Hematopoietic multipotent progenitor cell treated with erythropoietin and hydrocortisone succinate and interleukin-3 and kit ligand, for 6 days (in vitro differentiated cells): ENCODE measurements around the gene CDH23.

ENCODE experiments used
- DNase-seq: peaks from one replicate; pipeline ENCODE4 v3.0.0-alpha.2; 2015

CDH23 gene

GRCh38 chr10:71811351-71811750, 414.6 kb downstream of the CDH23 start:
- no peak for DNase-seq

- DNase-seq, result peak; percentile 86
Measured at GRCh38 chr10:71812016-71812912, 415.5 kb downstream of the CDH23 start.

GRCh38 chr10:71812913-71813590, 416.3 kb downstream of the CDH23 start:
- no peak for DNase-seq

GRCh38 chr10:71814922-71815411, 418.2 kb downstream of the CDH23 start:
- DNase-seq, result no peak

GRCh38 chr10:71815515-71816130, 418.9 kb downstream of the CDH23 start:
- no peak for DNase-seq

GRCh38 chr10:71816421-71816851, 419.7 kb downstream of the CDH23 start:
- DNase-seq, result no peak

GRCh38 chr10:71816936-71817618, 420.4 kb downstream of the CDH23 start:
- DNase-seq, result no peak

- no peak for DNase-seq
Measured at GRCh38 chr10:71817831-71818655, 421.3 kb downstream of the CDH23 start.

- no peak for DNase-seq
Measured at GRCh38 chr10:71818674-71819260, 422.0 kb downstream of the CDH23 start.

GRCh38 chr10:71819441-71819861, 422.7 kb downstream of the CDH23 start:
- DNase-seq, result no peak

GRCh38 chr10:71819985-71820384, 423.3 kb downstream of the CDH23 start:
- DNase-seq, result no peak

GRCh38 chr10:71820966-71821365, 424.2 kb downstream of the CDH23 start:
- no peak for DNase-seq

- DNase-seq, result no peak
Measured at GRCh38 chr10:71821909-71822763, 425.4 kb downstream of the CDH23 start.

GRCh38 chr10:71823356-71823755, 426.6 kb downstream of the CDH23 start:
- DNase-seq, result no peak

- DNase-seq, result no peak
Measured at GRCh38 chr10:71824333-71824732, 427.6 kb downstream of the CDH23 start.

- DNase-seq, result no peak
Measured at GRCh38 chr10:71825217-71825616, 428.5 kb downstream of the CDH23 start.

- no peak for DNase-seq
Measured at GRCh38 chr10:71827852-71828251, 431.1 kb downstream of the CDH23 start.

GRCh38 chr10:71828702-71829101, 432.0 kb downstream of the CDH23 start:
- no peak for DNase-seq

- DNase-seq, result peak; percentile 70
Measured at GRCh38 chr10:71829171-71829570, 432.5 kb downstream of the CDH23 start.

- no peak for DNase-seq
Measured at GRCh38 chr10:71829896-71830295, 433.2 kb downstream of the CDH23 start.

- no peak for DNase-seq
Measured at GRCh38 chr10:71830726-71831125, 434.0 kb downstream of the CDH23 start.
